ENCODE results near the gene SCN1A.

DNA sequence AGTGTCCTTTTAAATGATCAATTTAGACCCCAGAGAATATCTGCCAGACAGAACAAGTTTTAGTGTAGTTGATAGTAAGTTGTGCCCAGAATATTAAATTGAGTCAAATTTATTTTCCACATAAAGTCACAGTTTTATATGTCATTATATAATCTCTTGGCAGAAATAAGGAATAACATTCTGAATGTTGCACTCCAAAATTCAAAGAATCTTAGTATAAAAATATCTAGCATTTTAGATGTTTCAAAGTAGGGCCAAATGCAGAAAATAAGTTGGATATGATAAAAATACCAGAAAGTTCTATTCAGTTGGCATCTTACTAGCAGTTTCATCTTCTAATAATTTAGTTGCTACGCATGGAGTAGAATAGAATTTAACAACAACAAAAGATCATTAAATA lies 33.5 kb downstream of the SCN1A start:
- TF ChIP-seq, protein P1, sequence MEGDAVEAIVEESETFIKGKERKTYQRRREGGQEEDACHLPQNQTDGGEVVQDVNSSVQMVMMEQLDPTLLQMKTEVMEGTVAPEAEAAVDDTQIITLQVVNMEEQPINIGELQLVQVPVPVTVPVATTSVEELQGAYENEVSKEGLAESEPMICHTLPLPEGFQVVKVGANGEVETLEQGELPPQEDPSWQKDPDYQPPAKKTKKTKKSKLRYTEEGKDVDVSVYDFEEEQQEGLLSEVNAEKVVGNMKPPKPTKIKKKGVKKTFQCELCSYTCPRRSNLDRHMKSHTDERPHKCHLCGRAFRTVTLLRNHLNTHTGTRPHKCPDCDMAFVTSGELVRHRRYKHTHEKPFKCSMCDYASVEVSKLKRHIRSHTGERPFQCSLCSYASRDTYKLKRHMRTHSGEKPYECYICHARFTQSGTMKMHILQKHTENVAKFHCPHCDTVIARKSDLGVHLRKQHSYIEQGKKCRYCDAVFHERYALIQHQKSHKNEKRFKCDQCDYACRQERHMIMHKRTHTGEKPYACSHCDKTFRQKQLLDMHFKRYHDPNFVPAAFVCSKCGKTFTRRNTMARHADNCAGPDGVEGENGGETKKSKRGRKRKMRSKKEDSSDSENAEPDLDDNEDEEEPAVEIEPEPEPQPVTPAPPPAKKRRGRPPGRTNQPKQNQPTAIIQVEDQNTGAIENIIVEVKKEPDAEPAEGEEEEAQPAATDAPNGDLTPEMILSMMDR (IDR thresholded peaks at IDR 0.05) = no peak
- TF ChIP-seq POLR2AphosphoS5 (IDR thresholded peaks at IDR 0.05; ENCODE audit: low read depth, low read length) (no peak), SIN3A (IDR thresholded peaks at IDR 0.05; ENCODE audit: borderline replicate concordance, insufficient read depth, low read depth, low read length) (no peak), TCF7L2 (IDR thresholded peaks at IDR 0.05; ENCODE audit: low read depth, low read length) (no peak)
- TF ChIP-seq, protein P2, sequence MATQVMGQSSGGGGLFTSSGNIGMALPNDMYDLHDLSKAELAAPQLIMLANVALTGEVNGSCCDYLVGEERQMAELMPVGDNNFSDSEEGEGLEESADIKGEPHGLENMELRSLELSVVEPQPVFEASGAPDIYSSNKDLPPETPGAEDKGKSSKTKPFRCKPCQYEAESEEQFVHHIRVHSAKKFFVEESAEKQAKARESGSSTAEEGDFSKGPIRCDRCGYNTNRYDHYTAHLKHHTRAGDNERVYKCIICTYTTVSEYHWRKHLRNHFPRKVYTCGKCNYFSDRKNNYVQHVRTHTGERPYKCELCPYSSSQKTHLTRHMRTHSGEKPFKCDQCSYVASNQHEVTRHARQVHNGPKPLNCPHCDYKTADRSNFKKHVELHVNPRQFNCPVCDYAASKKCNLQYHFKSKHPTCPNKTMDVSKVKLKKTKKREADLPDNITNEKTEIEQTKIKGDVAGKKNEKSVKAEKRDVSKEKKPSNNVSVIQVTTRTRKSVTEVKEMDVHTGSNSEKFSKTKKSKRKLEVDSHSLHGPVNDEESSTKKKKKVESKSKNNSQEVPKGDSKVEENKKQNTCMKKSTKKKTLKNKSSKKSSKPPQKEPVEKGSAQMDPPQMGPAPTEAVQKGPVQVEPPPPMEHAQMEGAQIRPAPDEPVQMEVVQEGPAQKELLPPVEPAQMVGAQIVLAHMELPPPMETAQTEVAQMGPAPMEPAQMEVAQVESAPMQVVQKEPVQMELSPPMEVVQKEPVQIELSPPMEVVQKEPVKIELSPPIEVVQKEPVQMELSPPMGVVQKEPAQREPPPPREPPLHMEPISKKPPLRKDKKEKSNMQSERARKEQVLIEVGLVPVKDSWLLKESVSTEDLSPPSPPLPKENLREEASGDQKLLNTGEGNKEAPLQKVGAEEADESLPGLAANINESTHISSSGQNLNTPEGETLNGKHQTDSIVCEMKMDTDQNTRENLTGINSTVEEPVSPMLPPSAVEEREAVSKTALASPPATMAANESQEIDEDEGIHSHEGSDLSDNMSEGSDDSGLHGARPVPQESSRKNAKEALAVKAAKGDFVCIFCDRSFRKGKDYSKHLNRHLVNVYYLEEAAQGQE (IDR thresholded peaks at IDR 0.05; ENCODE audit: insufficient read depth in 1 of 2, low read depth in 2 of 2, low read length in 1 of 2) = no peak
